ENCODE measurements around the gene CAPSL.
"Not testable (repeated sequence)": the region's sequence is repeated elsewhere in the genome, so short reads cannot be mapped to it uniquely, and the experiment has no call there.

Gene CAPSL

DNA sequence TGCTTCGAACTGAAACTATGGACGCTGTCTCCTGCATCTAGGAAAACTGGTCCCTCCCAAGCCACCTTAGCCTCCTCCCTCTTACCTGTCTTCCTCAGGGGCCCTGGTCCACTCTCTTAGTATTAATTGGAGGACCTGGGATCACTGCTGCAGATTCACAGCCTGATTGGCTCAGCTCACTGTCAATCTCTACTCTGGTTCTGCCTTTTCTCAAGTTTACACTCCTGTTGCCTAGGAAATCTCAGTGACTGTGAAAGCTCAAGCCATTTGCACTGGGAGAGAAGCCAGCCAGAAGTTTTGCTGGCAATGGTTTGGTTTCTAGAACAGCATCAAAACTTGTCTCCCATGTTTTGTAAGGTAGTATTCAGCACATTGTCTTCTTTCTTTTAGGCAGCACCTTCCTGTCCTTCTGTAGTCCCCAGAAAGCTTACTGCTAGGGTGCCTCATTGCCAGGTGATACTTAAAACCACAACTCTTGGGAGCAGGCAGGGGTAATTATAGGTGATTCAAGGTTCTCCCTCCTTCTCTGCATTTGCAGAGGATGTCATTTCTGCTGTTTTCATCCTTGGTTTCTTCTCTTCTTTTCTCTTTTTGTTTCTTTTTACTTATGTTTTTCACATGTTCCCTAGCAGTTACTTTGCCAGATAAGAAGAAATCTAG is at the start of gene CAPSL:
Gene CAPSL (minus strand): TSS at position 55 of the 660 bp plus-strand sequence. CDS start 17,502 bp downstream, outside the sequence.
- in situ Hi-C loops (cut with HindIII; ENCODE audit: low sequenced_read_pairs) = no loop called here
- DNase-seq (ENCODE audit: low read depth) = no peak
- no peak within 1 kb of the TSS for H3K4me3 ChIP-seq (ENCODE audit: low read depth, low read length)
- TF ChIP-seq, protein P1, sequence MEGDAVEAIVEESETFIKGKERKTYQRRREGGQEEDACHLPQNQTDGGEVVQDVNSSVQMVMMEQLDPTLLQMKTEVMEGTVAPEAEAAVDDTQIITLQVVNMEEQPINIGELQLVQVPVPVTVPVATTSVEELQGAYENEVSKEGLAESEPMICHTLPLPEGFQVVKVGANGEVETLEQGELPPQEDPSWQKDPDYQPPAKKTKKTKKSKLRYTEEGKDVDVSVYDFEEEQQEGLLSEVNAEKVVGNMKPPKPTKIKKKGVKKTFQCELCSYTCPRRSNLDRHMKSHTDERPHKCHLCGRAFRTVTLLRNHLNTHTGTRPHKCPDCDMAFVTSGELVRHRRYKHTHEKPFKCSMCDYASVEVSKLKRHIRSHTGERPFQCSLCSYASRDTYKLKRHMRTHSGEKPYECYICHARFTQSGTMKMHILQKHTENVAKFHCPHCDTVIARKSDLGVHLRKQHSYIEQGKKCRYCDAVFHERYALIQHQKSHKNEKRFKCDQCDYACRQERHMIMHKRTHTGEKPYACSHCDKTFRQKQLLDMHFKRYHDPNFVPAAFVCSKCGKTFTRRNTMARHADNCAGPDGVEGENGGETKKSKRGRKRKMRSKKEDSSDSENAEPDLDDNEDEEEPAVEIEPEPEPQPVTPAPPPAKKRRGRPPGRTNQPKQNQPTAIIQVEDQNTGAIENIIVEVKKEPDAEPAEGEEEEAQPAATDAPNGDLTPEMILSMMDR (IDR thresholded peaks at IDR 0.05; ENCODE audit: low read depth, low read length, missing control alignments) = no peak

DNA sequence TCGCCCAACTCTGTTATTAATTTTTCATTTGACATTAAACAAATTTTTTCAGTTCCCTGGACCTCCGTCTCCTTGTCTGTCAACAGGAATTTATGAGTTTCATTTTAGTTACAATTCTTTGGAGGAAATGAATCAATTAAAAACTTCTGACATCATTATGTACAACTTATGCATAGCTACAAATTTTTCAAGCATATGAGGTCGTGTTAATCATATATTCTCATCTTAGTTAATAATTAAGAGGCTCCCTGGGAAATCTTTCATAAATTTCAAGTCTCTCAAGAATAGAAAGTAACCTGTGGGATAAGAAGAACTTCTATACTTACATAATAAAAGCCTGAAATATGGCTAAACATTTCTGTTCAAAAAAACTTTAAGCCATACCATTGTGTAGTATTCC is 49.4 kb upstream of the CAPSL start:
- no peak overlapping the region for H3K4me3 ChIP-seq (ENCODE audit: low read depth, low read length)
- no peak for DNase-seq (ENCODE audit: low read depth)
- TF ChIP-seq, protein P1 (IDR thresholded peaks at IDR 0.05; ENCODE audit: low read depth, low read length, missing control alignments) = no peak
- in situ Hi-C loops (cut with HindIII; ENCODE audit: low sequenced_read_pairs) = no loop called here

DNA sequence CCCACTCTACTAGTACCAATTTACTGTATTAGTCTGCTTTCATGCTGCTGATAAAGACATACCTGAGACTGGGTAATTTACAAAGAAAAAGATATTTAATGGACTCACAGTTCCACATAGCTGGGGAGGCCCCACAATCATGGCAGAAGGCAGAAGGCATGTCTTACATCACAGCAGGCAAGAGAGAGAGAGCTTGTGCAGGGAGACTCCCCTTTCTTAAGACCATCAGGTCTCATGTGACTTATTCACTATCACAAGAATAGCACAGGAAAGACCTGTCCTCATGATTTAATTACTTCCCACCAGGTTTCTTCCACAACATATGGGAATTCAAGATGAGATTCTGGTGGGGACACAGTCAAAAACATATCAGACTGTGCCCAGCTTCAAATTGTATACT is 41.3 kb upstream of the CAPSL start:
- TF ChIP-seq, protein P1 (IDR thresholded peaks at IDR 0.05; ENCODE audit: low read depth, low read length, missing control alignments) = no peak
- DNase-seq (ENCODE audit: low read depth) = no peak
- in situ Hi-C loops (cut with HindIII; ENCODE audit: low sequenced_read_pairs) = no loop called here
- no peak overlapping the region for H3K4me3 ChIP-seq (ENCODE audit: low read depth, low read length)

- DNase-seq (ENCODE audit: low read depth); H3K4me3 ChIP-seq (ENCODE audit: low read depth, low read length); in situ Hi-C loops (cut with HindIII; ENCODE audit: low sequenced_read_pairs): not testable (repeated sequence)
Measured at GRCh38 chr5:35976859-35977258, 38.4 kb upstream of the CAPSL start.

- in situ Hi-C loops (cut with HindIII; ENCODE audit: low sequenced_read_pairs) = no loop called here
- no peak overlapping the region for H3K4me3 ChIP-seq (ENCODE audit: low read depth, low read length)
- TF ChIP-seq, protein P1 (IDR thresholded peaks at IDR 0.05; ENCODE audit: low read depth, low read length, missing control alignments) = no peak
- no peak for DNase-seq (ENCODE audit: low read depth)
Measured at GRCh38 chr5:35974570-35974969, 36.1 kb upstream of the CAPSL start.

GRCh38 chr5:35971878-35972210 is 33.4 kb upstream of the CAPSL start:
- TF ChIP-seq, protein P1 (IDR thresholded peaks at IDR 0.05; ENCODE audit: low read depth, low read length, missing control alignments) = no peak
- in situ Hi-C loops (cut with HindIII; ENCODE audit: low sequenced_read_pairs) = no loop called here
- no peak overlapping the region for H3K4me3 ChIP-seq (ENCODE audit: low read depth, low read length)
- no peak for DNase-seq (ENCODE audit: low read depth)

DNA sequence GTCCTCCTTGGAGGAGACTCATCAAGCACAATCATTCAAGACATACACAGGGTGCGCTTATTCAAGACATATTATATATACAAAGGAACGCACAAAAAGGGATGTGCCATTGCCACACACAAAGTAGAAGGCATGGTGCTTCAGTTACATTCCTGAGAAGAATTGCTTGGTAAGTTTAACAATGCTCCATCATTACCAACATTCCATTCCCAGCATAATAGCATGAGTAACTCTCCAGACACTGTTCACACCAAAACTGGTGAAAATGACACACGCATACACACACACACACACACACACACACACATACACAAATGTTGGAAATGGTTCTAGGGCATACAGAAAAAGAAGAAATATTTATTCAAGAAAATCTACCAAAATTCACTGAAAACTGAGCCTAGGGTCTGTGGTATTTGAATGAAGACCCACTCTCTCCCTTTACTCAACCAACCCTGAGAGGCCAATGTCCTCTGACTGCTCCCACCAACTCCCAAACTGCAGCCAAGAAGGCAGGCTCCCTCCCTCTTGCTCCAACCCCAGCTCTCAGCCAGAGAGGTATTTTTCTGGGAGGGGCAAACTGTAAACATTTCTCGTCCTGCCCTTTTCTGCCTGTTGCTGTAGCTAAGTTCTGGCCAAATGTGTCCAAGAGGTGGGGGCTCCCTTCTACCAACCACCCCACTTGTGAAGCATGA is 32.9 kb upstream of the CAPSL start:
- H3K4me3 ChIP-seq (ENCODE audit: low read depth, low read length) = no peak overlapping the region
- in situ Hi-C loops (cut with HindIII; ENCODE audit: low sequenced_read_pairs) = no loop called here
- TF ChIP-seq, protein P1 (IDR thresholded peaks at IDR 0.05; ENCODE audit: low read depth, low read length, missing control alignments) = no peak
- no peak for DNase-seq (ENCODE audit: low read depth)

All from astrocyte of the cerebellum (primary cell).